HG02973 (cell line): ENCODE results near the gene GUCY1B1.
A peak's percentile ranks its signal among the peaks of the same experiment; 100 is the strongest.
"Not testable (repeated sequence)": the region's sequence is repeated elsewhere in the genome, so short reads cannot be mapped to it uniquely, and the experiment has no call there.

Experiments
- ATAC-seq: cut with Tn5 transposase; IDR thresholded peaks from one replicate; pipeline ENCODE4 v1.9.1; 2021; ENCODE audit warnings: moderate library complexity; ENCODE audit not compliant: unreplicated experiment

Gene GUCY1B1

DNA sequence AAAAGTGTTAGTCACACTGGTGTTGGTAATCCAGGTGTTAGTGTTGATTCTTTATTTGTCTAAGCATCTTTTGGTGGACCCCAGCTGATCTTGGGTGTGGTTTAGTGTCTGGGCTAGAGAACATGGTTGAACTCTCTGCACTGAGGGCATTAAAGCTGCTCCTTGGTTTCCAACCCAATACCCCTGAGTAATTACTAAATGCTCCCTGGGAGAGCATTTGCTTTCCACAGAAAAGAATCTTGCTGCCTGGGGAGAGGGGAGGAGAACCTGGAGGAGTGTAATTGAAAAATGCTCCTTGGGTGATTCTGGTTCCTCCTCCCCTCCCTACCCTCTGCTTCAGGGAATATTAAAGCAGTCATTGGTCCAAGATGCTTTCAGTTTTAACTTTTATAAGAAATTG is 3.1 kb downstream of the GUCY1B1 start:
- no peak for ATAC-seq

DNA sequence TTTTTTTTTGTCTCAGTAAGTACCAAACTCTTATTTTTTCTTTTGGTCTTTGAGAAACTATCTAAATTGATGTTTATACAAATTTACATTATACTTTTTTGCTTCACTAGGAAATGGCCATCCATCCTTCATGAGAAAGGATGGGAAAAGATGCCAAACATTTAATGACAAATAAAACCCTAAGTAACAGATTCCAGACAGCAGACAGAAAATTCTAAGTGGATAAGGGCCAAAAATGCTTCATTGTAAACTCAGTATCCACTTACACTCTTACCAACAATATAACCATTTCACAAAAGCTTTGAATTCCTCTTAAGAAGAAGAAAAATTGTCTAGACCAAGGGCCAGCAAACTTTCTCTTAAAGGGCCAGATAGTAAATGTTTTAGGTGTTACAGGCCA is 3.5 kb downstream of the GUCY1B1 start:
- ATAC-seq: no peak

DNA sequence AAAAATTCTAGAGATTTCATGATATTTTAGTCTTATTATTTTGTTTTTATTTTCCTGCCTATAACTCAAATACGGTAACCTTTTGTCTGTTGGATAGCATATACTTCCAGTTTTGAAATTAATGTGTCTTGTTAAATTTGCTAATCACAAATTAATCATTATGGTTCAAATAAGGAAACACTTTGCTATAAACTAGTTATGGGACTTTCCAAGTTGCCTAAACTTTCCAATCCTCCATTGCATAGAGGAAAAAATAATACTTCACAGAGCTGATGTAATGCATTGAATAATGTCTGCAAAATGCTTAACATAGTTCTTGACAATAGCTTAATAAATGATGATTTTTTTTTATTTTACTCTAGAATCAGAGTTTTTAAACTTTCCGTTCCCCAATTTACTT is 4.7 kb downstream of the GUCY1B1 start:
- ATAC-seq: no peak

DNA sequence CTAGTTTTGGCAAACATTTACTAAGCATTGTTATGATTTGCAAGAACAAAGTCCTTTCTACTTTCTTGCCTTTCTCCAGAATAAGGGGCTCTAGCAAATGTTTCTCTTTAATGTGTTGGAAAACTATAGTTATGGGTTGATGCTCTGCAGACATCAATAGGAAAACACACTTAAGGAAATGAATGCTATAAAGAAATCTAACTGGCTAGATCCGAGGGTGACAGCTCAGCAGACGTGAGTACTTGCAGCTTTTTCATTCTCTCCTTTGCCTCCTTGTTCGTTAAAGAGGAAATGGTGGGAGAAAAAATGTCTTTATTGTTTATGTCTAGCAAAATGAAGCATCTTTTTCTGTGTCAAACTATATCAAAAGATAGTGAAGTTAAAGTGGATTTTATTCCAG is 6.3 kb downstream of the GUCY1B1 start:
- ATAC-seq: no peak

DNA sequence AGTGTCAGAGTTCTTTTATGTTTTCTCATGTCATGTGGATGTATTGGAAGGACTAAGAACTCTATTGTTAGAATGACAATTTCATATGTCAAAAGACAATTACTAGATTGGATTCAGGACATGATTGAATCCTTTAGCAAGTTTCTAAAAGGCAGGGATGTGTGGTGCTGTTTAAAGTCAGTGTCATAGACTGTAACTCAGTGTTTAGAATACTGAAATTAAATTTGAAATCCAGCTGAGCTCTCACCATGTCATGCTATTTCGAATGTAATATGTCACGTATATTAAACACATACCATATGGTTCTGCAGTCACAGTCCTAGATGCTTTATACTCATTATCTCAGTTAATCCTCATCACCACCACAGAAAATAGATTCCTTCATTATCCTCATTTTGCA is 7.8 kb downstream of the GUCY1B1 start:
- ATAC-seq: no peak

DNA sequence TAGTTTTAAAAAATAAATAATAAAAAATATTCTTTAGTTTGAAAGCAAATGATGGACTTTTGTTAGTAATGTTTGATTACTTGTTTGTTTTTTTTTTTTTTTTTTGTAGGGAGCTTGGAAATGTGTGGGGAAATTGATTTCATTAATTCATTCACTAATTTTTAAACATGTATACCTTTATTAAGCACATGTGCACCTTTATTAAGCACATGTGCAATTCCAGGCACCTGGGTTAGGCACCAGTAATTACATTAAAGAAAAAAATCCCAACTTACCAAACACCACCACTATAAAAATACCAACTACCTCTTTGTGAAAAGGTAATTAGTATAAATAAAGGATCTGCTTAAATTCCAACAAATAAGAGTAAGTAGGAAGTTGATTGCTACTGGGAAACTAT is 9.5 kb downstream of the GUCY1B1 start:
- ATAC-seq: no peak

DNA sequence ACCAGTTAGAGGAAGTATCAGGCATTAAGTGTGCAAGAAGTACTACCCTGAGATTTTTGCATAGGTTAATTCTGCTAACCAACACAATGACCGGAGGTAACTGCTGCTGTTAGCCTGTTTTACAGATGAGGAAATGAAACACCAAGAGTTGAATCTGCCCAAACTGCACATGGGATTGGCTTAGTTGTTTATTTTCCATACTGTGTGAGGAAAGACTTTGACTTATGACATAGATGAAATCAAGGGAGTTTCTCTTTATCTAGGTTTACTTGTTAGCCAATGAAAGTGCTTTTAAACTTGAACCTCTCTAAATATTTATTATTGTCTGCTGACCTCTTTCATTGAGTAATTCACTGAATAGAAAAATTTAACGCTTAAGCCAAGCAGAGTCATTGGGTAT is 10.3 kb downstream of the GUCY1B1 start:
- no peak for ATAC-seq

DNA sequence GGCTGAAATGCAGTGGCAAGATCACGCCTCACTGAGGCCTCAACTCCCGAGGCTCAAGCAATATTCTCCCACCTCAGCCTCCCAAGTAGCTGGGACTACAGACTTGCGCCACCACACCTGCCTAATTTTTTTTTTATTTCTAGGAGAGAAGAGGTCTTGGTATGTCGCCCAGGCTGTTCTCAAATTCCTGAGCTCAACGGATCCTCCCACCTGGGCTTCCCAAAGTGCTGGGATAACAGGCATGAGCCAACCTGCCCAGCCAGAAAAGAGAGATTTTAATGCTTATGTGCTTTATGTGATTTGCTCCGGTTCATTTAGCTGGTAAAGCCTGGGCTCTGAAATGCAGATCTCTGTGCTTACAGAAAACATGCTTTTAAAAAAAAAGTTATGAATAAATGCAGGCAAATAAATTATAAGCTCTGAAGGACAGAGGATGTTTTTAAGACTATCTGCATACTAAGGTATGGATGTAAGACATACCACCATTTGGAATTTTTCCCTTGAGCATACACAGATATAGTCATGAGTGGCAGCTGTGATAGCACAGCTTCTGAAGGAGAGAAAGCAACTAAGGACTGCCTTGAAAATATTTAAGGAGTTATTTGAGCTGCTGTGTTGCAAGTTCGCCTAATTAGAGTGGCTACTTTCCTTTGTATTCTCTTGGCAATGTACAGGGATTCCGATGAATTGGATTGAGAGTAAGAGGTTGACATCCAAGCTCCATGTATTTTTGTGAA is 13.8 kb downstream of the GUCY1B1 start:
- ATAC-seq: no peak

DNA sequence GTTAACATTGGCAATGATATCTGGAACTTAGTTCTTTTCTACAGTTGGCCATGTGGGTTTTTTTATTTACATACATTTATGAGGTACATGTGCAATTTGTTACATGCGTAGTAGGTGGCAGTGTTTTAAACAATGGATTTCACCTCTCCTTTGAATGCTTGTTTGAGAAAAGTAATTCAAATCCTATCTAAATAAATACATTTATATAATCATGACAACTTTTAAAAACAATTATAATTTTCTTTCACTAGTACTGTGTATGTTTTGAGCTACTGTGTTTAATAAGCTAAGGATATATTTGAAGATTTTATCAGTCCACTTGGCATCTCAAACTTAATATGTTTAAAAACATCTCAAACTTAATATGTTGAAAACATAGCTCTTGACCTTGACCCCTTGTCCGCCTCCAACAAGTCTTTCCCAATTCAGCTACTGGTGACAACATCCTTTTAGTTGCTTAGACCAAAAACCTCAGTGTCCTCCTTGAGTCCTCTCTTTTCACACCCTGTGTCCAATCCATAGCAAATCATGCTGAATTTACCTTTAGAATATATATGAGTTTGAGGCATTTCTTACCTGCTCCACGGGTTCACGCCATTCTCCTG is 14.5 kb downstream of the GUCY1B1 start:
- ATAC-seq: no peak

DNA sequence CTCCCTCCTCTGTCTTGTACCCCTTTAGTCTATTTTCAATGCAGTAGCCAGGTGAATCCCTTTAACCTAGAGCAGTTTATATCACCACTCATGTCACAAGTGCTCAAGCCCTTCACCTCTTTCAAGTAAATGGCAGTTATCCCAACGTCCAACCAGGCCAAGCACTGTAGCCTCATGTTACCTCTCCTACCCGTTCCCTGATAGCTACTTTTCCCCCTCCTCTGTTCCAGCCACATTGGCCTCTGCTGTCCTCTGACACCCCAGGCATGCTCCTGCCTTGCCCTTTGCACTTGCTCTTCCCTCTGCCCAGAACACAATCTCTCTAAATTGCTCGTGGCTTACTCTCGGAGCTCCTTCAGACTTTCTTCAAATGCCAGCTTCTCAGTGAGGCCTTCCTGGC is 15.2 kb downstream of the GUCY1B1 start:
- no peak for ATAC-seq

DNA sequence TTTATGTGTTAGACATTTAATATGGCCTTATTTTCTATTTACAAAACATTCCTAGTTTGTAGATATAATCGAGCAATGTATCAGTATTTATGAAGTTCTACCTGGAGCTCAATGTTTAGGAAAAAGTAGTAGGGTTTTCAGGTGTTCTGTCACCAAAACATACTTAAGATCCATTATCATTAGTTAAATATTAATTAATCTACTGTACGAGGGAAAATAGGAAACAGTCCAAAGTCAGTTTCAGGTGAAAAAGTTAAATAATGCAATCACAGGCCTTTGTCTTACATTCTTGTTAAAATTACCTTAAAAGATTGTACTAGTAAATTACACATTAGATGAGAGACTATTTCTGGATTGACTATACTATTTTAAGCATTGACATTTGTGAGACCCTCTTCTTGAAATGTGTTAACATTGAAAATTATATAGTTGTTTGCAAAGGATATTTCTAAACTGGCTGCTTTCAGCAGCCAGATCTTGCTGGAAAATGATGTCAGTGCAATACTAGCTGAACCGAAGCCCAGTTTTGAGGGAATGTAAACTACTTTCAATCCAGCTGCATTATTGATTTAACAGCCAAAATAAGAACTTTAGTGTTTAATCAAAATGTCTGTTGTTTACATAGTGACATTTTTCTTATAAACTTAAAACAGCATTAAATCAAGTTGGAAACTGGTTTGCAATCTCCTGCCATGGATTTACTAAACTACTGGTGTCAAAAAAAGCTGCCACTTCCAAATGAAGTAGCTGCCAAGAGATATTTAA is 19.3 kb downstream of the GUCY1B1 start:
- ATAC-seq: no peak

DNA sequence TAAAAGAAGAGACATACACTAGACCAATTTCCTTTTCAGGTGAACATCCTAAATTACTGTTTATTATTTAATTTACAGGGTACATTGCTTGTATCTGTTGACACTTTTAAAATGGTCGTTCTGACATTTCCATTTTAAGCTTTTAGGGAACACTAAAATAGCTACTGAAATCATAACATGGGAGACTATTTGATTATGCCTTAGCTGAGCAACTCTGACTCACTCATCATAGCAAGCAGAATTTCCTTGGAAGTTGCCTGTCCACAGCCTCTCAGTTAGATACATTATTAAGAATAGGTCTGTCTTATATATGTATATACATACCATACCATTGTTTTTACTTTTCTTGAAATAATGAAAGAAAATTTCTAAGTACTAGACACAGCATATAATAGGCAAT is 22.0 kb downstream of the GUCY1B1 start:
- no peak for ATAC-seq

DNA sequence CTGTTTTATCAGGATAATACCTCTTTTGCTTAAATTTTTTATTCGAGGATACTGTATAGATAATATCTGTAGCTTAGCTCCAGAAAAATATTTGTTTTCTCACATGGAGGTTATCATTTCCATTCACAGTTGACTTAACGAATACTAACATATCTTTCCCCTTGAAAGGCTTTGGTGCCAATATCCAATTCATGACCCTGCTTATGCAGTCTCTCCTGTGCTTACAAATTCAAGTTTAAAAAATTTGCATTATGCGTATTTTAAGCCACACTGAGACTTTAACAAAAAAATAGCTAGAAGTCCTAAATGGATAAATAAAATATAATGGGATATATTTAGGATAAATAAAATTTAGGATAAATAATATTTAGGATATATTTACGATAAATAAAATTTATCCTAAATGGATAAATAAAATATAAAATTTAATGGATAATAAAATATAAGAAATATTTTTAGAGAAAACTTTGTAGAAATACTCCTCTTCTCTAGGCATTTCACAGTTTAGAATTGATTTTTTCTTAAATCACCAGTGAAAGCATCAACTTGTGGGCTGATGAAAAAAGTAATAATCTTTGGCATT is 22.5 kb downstream of the GUCY1B1 start:
- ATAC-seq: no peak

DNA sequence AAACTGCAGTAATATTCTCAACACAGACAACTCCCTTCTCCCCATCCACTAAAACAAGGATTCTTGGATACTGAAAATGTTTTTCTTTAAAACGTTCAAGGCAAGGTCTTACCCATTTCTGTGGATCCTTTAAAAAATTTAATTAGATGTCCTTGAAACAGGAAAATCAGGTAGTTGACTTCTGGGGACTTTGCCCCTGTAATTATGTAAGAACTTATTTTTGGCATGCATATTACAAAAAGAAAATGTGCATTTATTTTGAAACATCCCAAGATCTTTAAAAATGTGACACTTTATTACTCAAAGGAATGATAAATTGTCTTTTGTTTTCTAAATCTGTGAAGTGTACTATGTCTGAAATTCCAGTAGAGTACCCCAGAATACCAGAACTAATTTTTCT is 25.8 kb downstream of the GUCY1B1 start:
- ATAC-seq: no peak

DNA sequence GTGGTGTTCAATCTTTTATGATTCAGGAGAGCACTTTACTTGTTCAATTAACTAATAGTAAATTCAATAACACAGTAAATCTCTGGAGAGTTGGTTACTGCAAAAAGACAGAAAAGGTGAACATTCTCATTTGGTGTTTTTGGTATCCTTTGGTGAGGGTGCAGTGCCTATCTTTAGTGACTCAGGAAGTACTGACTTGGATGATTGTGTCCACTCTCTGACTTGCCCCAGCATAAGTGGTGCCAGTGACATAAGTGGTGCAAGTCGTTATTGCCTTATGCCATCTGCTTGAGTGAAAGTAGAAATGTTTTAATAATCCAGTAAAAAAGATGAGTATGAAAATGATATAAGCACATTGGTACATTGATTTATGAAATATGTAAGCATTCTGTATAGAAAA is 27.0 kb downstream of the GUCY1B1 start:
- no peak for ATAC-seq

DNA sequence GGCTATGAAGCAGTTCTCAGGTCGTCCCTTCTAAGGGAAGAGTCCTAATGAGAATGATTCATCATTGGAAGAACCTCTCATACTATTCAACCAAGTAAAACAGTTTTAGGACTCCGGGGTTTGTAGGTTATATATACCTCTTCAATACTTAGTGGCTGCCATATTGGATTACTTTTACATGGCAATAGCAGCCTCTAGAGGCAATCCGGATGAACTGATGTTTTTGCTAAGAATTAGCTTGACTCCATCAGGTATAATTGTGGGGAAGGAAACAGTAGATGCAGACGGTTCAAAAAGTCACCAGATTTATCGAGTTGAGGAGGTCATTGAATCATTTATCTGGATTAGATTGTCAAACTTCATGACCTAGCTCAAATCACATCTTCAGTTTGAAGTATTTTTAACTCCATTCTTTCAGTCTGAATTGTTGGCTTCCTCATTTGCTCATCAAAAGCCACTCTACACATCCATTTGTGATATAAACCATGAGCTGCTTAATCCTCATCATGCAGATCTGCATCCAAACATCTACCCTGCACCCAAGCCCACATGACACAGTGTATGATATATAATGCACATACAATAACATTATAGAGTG is 28.4 kb downstream of the GUCY1B1 start:
- peak; percentile 98 for ATAC-seq

DNA sequence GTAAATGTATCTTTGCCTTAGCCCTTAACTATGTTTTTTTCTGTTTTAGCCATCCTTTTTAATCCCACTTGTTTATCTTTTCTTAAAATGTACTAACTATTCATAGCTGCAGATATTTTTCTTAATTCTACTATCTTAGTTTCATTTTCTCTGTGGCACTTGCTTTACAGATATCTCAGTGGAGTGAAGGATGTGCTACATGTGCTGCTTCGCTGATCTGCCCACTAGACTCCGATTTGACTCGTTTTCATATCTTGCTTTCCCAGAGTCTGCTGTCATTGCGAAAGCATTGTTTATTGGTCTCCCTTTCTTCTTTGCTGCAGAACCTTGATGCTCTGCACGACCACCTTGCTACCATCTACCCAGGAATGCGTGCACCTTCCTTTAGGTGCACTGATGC is 30.6 kb downstream of the GUCY1B1 start:
- no peak for ATAC-seq

DNA sequence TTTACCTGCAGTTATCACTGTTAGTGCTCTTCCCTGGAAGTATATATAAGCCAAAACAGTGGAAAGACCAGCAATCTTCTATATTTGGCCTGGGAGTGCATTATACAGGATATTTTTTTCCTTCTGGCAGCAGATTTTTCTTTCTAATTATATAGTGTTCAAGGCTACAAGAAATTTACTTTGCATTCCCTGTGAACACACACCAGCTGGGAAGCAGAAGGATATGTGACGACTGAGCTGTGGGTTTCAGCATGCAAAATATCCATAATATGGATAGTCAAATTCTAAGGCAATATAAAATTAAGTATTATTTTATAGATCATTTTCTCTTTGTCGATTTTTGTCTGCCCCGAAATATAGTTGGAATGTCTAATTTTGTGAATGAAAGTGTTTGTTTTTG is 31.2 kb downstream of the GUCY1B1 start:
- ATAC-seq: no peak

DNA sequence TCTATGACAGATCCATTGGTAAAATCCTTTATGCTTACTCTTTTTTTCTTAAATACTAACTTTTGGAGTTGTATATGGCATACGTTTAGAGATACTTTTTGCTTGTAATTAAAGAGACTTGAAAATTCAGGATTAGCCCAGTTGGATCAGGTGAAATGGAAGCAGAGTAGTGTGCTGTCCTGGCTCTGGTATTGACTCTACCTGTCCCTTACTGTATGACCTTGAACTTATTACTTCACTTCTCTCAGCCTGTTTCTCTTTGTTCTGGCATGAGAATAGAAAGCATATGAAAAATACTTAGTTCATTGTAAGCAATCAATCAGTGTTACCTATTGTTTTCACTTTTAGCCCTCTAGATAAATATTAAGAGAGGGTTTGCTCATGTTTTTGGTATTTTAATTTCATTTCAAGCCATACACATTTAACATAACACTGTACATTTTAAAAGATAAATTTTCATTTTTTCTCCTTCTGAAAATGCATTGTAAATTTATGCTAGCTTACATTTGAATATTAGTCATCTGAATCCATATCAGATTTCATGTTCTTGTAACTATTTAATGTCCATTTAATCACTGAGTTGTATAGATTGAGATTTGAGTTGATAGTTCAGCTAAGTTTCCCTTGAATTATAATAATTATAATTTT is 35.9 kb downstream of the GUCY1B1 start:
- no peak for ATAC-seq

DNA sequence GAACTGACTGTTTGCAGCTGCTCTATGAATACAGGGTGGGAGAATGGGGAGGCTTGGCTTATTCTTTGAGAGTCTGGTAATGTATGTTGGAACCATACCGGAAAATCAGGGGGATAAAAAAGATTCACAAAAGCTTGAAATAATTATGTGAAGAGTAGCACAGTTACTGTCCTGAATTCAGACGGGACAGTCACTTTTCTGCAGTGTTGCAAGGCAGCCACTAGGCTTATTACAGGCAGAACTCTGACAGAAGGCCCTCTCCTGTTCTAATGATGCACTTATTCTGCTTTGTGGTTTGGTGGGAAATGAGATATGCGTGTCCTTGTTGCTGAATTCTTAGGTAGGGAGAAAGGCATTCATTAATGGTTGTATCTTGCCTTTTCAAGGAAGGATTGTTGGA is 37.2 kb downstream of the GUCY1B1 start:
- ATAC-seq: peak; percentile 91

DNA sequence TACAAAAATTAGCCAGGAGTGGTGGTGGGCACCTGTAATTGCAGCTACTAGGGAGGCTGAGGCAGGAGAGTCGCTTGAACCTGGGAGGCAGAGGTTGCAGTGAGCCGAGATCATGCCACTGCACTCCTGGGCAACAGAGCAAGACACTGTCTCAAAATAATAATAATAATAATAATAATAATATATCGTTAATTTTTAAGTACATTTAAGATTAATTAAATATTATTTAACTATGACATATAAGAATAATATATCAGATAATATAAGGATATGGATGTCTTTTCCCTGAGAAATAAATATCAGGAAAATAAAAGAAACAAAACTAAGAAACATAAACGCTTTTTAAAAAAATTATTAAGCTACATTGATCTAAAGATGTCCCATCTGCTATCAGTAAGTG is 38.8 kb downstream of the GUCY1B1 start:
- not testable (repeated sequence) for ATAC-seq
